ENCODE data around the gene IFT122.

Gene IFT122

DNA sequence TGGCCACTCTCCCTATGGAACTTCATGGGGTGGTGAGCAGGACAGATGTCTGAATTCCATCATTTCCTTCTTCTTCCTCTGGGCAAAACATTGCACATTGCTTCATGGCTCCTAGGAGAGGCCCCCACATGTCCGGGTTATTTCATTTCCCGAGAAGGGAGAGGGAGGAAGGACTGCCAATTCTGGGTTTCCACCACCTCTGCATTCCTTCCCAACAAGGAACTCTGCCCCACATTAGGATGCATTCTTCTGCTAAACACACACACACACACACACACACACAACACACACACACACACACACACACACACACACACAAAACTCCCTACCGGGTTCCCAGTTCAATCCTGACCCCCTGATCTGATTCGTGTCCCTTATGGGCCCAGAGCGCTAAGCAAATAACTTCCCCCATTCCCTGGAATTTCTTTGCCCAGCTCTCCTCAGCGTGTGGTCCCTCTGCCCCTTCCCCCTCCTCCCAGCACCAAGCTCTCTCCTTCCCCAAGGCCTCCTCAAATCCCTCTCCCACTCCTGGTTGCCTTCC is 90.3 kb downstream of the IFT122 start:
- peaks cover 50% of the 10 kb centered on the region for H3K4me1 Mint-ChIP-seq
- H3K36me3 Mint-ChIP-seq (ENCODE audit: low read depth), result no peaks in the 10 kb centered on the region
- DNase-seq, result no peak
- no peaks in the 10 kb centered on the region for H3K9me3 Mint-ChIP-seq
- no peak overlapping the region for H3K27ac Mint-ChIP-seq
- TF ChIP-seq, protein P1, sequence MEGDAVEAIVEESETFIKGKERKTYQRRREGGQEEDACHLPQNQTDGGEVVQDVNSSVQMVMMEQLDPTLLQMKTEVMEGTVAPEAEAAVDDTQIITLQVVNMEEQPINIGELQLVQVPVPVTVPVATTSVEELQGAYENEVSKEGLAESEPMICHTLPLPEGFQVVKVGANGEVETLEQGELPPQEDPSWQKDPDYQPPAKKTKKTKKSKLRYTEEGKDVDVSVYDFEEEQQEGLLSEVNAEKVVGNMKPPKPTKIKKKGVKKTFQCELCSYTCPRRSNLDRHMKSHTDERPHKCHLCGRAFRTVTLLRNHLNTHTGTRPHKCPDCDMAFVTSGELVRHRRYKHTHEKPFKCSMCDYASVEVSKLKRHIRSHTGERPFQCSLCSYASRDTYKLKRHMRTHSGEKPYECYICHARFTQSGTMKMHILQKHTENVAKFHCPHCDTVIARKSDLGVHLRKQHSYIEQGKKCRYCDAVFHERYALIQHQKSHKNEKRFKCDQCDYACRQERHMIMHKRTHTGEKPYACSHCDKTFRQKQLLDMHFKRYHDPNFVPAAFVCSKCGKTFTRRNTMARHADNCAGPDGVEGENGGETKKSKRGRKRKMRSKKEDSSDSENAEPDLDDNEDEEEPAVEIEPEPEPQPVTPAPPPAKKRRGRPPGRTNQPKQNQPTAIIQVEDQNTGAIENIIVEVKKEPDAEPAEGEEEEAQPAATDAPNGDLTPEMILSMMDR (IDR thresholded peaks at IDR 0.05), result no peak
- peaks cover 19% of the 10 kb centered on the region for H3K27me3 Mint-ChIP-seq (ENCODE audit: low read depth, poor library complexity)
- H3K4me3 Mint-ChIP-seq, result no peak overlapping the region

DNA sequence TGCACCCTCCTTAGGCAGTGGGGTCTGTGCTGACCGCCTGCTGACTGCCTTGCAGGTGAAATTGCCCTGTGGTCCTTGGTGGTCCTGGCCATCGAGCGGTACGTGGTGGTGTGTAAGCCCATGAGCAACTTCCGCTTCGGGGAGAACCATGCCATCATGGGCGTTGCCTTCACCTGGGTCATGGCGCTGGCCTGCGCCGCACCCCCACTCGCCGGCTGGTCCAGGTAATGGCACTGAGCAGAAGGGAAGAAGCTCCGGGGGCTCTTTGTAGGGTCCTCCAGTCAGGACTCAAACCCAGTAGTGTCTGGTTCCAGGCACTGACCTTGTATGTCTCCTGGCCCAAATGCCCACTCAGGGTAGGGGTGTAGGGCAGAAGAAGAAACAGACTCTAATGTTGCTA is 90.8 kb downstream of the IFT122 start:
- Mint-ChIP-seq H3K4me1 (peaks cover 54% of the 10 kb centered on the region), H3K27ac (no peak overlapping the region), H3K9me3 (no peaks in the 10 kb centered on the region), H3K36me3 (ENCODE audit: low read depth) (no peaks in the 10 kb centered on the region), H3K27me3 (ENCODE audit: low read depth, poor library complexity) (peaks cover 19% of the 10 kb centered on the region), H3K4me3 (no peak overlapping the region)
- TF ChIP-seq, protein P1 (IDR thresholded peaks at IDR 0.05), result no peak
- DNase-seq, result no peak

DNA sequence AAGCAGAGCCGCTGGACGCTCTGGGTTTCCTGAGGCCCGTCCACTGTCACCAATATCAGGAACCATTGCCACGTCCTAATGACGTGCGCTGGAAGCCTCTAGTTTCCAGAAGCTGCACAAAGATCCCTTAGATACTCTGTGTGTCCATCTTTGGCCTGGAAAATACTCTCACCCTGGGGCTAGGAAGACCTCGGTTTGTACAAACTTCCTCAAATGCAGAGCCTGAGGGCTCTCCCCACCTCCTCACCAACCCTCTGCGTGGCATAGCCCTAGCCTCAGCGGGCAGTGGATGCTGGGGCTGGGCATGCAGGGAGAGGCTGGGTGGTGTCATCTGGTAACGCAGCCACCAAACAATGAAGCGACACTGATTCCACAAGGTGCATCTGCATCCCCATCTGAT is 91.7 kb downstream of the IFT122 start:
- no peak overlapping the region for H3K4me3 Mint-ChIP-seq

DNA sequence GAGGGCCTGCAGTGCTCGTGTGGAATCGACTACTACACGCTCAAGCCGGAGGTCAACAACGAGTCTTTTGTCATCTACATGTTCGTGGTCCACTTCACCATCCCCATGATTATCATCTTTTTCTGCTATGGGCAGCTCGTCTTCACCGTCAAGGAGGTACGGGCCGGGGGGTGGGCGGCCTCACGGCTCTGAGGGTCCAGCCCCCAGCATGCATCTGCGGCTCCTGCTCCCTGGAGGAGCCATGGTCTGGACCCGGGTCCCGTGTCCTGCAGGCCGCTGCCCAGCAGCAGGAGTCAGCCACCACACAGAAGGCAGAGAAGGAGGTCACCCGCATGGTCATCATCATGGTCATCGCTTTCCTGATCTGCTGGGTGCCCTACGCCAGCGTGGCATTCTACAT is 92.2 kb downstream of the IFT122 start:
- Mint-ChIP-seq H3K27me3 (ENCODE audit: low read depth, poor library complexity) (peaks cover 22% of the 10 kb centered on the region), H3K4me3 (no peak overlapping the region), H3K4me1 (peaks cover 41% of the 10 kb centered on the region), H3K9me3 (no peaks in the 10 kb centered on the region), H3K36me3 (ENCODE audit: low read depth) (no peaks in the 10 kb centered on the region), H3K27ac (no peak overlapping the region)
- TF ChIP-seq, protein P1 (IDR thresholded peaks at IDR 0.05), result no peak
- no peak for DNase-seq

More for the DNA sequence above, 91.7 kb downstream of the IFT122 start:
- peaks cover 47% of the 10 kb centered on the region for H3K4me1 Mint-ChIP-seq
- TF ChIP-seq, protein P1 (IDR thresholded peaks at IDR 0.05), result no peak
- H3K9me3 Mint-ChIP-seq, result no peaks in the 10 kb centered on the region
- H3K27me3 Mint-ChIP-seq (ENCODE audit: low read depth, poor library complexity), result peaks cover 22% of the 10 kb centered on the region
- no peaks in the 10 kb centered on the region for H3K36me3 Mint-ChIP-seq (ENCODE audit: low read depth)
- DNase-seq, result no peak
- H3K27ac Mint-ChIP-seq, result no peak overlapping the region

DNA sequence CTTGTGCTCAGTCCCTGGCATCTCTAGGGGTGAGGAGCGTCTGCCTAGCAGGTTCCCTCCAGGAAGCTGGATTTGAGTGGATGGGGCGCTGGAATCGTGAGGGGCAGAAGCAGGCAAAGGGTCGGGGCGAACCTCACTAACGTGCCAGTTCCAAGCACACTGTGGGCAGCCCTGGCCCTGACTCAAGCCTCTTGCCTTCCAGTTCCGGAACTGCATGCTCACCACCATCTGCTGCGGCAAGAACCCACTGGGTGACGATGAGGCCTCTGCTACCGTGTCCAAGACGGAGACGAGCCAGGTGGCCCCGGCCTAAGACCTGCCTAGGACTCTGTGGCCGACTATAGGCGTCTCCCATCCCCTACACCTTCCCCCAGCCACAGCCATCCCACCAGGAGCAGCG is 93.4 kb downstream of the IFT122 start:
- peaks cover 30% of the 10 kb centered on the region for H3K27me3 Mint-ChIP-seq (ENCODE audit: low read depth, poor library complexity)
- H3K36me3 Mint-ChIP-seq (ENCODE audit: low read depth), result no peaks in the 10 kb centered on the region
- TF ChIP-seq, protein P1 (IDR thresholded peaks at IDR 0.05), result no peak
- H3K4me1 Mint-ChIP-seq, result peaks cover 35% of the 10 kb centered on the region
- no peaks in the 10 kb centered on the region for H3K9me3 Mint-ChIP-seq
- H3K4me3 Mint-ChIP-seq, result no peak overlapping the region
- H3K27ac Mint-ChIP-seq, result no peak overlapping the region
- no peak for DNase-seq

DNA sequence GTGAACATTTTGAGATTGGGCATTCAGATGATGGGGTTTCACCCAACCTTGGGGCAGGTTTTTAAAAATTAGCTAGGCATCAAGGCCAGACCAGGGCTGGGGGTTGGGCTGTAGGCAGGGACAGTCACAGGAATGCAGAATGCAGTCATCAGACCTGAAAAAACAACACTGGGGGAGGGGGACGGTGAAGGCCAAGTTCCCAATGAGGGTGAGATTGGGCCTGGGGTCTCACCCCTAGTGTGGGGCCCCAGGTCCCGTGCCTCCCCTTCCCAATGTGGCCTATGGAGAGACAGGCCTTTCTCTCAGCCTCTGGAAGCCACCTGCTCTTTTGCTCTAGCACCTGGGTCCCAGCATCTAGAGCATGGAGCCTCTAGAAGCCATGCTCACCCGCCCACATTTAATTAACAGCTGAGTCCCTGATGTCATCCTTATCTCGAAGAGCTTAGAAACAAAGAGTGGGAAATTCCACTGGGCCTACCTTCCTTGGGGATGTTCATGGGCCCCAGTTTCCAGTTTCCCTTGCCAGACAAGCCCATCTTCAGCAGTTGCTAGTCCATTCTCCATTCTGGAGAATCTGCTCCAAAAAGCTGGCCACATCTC is 94.5 kb downstream of the IFT122 start:
- H3K27me3 Mint-ChIP-seq (ENCODE audit: low read depth, poor library complexity), result peaks cover 30% of the 10 kb centered on the region
- TF ChIP-seq, protein P1 (IDR thresholded peaks at IDR 0.05), result no peak
- H3K36me3 Mint-ChIP-seq (ENCODE audit: low read depth), result no peaks in the 10 kb centered on the region
- H3K4me1 Mint-ChIP-seq, result peaks cover 41% of the 10 kb centered on the region
- DNase-seq, result no peak
- H3K27ac Mint-ChIP-seq, result peak overlapping the region; percentile 62
- H3K9me3 Mint-ChIP-seq, result no peaks in the 10 kb centered on the region
- no peak overlapping the region for H3K4me3 Mint-ChIP-seq
